HG03575 (cell line): ENCODE data around the gene TRIM8.
"Not testable (repeated sequence)": the region's sequence is repeated elsewhere in the genome, so short reads cannot be mapped to it uniquely, and the experiment has no call there.

ENCODE experiments used
- ATAC-seq: cut with Tn5 transposase; IDR thresholded peaks from one replicate; pipeline ENCODE4 v1.9.1; 2021; ENCODE audit not compliant: unreplicated experiment, insufficient number of reproducible peaks, low FRiP score; ENCODE audit errors: extremely low read depth

Gene TRIM8

GRCh38 chr10:102677331-102678067 is 33.2 kb downstream of the TRIM8 start:
- no peak for ATAC-seq

DNA sequence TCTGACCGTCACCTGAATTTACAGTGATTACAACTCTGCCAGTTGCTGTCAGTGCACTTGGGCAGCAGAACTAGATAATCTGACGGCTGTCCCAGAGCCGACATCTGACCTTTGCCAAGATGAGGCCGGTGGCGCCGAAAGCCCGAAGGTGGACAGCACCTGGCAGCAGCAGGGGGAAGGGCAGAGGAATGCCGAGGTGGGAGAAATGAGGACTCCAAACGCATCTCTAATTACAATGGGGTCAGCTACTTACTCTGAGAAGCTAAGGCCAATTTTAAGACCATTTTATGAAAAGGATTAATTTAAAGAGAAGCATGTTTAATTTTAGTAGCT is 33.8 kb downstream of the TRIM8 start:
- ATAC-seq: no peak

- no peak for ATAC-seq
Measured at GRCh38 chr10:102678842-102679289, 34.6 kb downstream of the TRIM8 start.

DNA sequence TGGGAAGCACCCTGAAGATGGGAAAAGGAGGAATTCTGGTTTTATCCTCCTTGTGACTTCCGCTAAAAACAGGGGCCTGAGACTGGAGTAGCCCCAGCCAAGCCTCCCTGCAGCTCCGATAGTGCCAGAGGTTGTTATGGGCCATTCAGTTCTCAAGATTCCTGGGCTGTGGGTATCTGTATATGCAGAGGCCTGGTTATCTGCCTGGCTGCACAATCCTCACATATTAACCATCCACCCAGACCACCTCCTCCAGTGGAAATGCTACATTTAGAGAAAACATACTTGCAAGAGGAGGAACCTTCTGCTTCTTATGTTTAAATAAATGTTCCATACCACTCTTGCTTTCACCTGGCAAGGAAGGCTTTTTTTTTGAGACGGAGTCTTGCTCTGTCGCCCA is 35.3 kb downstream of the TRIM8 start:
- no peak for ATAC-seq

- ATAC-seq: no peak
Measured at GRCh38 chr10:102681696-102682095, 37.4 kb downstream of the TRIM8 start.

DNA sequence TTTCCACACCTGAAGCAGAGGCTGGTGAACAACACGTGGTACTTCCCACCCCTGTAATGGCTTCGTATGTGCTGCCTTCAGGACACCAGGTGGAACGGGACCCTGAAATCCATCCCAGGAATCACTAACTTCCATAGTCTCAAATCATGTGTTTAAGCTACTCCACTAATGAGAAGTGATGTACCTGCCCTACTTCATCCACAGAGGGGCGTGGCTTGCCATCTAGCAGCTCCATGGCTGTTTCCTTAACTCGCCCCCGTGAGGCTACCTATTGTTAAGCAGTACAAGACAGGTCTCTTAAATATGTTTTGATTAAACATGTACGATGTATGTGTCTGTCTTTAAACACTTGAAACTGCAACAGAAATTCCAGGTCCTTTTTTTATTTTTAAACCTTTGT is 38.1 kb downstream of the TRIM8 start:
- ATAC-seq: no peak

DNA sequence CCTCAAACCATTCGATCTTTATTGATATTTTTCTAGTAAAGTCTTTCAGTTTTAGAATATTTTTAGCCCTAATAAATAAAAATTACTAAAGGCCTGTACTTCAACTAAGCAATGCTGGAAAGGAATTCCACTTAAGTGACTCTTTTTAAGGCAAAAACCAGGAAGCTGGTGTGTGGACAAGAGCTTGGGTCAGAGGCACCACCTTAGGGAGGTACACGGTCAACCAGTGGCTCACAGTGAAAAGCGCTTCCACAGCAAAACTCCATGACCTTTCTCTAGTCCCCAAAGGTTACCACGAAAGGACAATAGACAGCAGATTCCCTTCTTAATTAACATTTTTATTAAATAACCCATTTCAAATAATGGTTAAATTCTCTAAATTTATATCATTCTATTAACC is 38.7 kb downstream of the TRIM8 start:
- ATAC-seq: no peak

GRCh38 chr10:102683736-102684135 is 39.5 kb downstream of the TRIM8 start:
- no peak for ATAC-seq

DNA sequence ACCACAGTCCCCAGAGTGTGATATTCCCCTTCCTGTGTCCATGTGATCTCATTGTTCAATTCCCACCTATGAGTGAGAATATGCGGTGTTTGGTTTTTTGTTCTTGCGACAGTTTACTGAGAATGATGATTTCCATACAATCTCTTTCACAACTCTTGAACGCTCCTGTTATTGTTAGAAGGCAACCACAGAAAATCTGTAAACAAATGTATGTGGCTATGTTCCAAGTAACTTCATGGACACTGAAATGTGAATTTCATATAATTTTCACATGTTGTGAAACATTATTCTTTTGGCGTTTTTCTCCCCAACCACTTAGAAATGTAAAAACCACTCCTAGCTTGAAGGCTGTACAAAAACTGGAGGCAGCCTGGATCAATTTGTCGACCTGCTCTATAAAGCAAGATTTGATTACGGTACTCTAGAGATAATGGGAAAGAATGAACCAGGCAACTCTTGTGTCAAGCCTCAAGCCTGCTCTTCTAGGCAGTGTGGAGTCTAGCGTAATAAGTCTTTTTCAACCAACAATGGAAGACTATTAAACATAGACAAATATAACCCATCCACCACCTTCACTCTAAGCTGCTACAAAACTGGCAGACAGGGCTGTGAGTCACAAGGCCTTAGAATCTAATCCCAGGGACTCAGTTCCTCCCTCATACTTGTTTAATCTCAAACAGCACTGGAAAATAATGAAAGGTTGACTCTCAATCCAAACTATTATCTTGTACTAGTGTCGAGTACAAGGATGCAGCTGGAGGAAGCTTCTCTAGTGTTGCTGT is 47.2 kb downstream of the TRIM8 start:
- no peak for ATAC-seq

DNA sequence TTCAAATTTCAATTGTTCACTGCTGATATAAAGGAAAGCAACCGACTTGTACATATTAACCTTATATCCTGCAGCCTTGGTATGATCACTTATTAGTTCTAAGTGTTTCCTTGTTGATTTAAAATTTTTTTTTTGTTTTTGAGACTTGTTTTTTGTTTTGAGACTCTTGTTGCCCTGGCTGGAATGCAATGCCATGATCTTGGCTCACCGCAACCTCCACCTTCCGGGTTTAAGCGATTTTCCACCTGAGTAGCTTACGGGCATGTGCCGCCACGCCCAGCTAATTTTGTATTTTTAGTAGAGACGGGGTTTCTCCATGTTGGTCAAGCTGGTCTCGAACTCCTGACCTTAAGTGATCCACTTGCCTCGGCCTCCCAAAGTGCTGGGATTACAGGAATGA is 51.1 kb downstream of the TRIM8 start:
- not testable (repeated sequence) for ATAC-seq

DNA sequence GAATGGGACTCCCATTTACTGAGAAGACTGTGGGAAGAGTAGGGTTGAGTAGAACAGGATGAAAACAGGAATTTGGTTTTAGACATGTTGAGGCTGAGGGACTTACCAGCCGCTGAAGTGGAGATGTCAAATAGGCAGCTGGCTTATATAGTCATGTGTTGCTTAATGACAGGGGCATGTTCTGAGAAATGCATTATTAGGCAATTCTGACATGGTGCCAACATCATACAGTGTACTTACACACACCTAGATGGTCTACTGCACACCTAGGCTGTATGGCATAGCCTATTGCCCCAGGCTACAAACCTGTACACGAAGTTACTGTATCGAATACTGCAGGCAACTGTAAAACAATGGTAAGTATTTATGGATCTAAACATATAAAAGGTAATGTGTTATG is 52.5 kb downstream of the TRIM8 start:
- ATAC-seq: no peak

- ATAC-seq: no peak
Measured at GRCh38 chr10:102698894-102699293, 54.6 kb downstream of the TRIM8 start.

- no peak for ATAC-seq
Measured at GRCh38 chr10:102701272-102701671, 57.0 kb downstream of the TRIM8 start.

GRCh38 chr10:102701796-102702195 is 57.5 kb downstream of the TRIM8 start:
- no peak for ATAC-seq

GRCh38 chr10:102702742-102703141 is 58.5 kb downstream of the TRIM8 start:
- ATAC-seq: no peak

DNA sequence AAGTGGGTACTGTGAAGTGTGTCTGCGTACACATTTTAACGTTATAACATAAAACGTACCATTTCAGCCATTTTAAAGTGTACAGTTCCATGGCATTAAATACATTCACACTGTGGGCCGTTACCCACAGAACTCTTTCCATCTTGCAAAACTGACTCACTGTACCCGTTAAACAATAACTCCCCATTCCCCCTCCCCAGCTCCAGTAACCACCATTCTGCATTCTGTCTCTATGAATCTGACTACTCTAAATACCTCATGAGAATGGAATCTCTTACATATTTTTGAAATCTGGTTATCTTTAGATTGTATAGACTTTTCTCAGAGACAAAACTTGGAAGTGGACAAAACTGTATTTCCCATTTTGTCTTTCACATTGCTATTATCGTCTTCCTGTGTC is 60.6 kb downstream of the TRIM8 start:
- no peak for ATAC-seq

GRCh38 chr10:102705531-102705930 is 61.3 kb downstream of the TRIM8 start:
- no peak for ATAC-seq
